HEK293 (cell line): Measurements from ENCODE around the gene BCAS3.

Experiments used
- CTCF ChIA-PET: fragments of 350-600 bp; formaldehyde crosslinking; extraction: SDS; loops from one replicate; lab custom pipeline; 2021; ENCODE audit warnings: antibody characterized with exemption; lab: Yijun Ruan, JAX
- POLR2A ChIA-PET: fragments of 300-600 bp; formaldehyde crosslinking; extraction: SDS; loops from one replicate; lab custom pipeline; 2020; ENCODE audit warnings: antibody characterized with exemption, inconsistent platforms; lab: Yijun Ruan, JAX
- H3K27ac ChIP-seq: fragments of 200-500 bp; sonication (Bioruptor generic); 2 replicates; pipeline ENCODE4 v1.5.1; 2014; ENCODE audit warnings: low read depth, low read length, control low read depth, inconsistent platforms; ENCODE audit errors: extremely low read depth
- H3K36me3 ChIP-seq, 2 experiments: fragments of 200-500 bp in 1 of 2; sonication (Bioruptor generic) in 1 of 2; 1 replicate in 1 of 2; 2 replicates in 1 of 2; pipeline ENCODE4 v1.5.1; 2014 to 2017; ENCODE audit warnings: inconsistent platforms in 2 of 2, low read length in 2 of 2; ENCODE audit not compliant: control insufficient read depth in 2 of 2, insufficient read depth in 1 of 2
- H3K4me1 ChIP-seq: fragments of 200-500 bp; sonication (Bioruptor generic); 2 replicates; pipeline ENCODE4 v1.5.1; 2014; ENCODE audit warnings: mild to moderate bottlenecking, low read length, inconsistent platforms; ENCODE audit not compliant: control insufficient read depth, insufficient read depth
- H3K4me3 ChIP-seq: 2 replicates; pipeline ENCODE4 v1.5.1; 2011; ENCODE audit warnings: low read depth, mild to moderate bottlenecking, control low read depth, low read length, moderate library complexity
- H3K9me3 ChIP-seq: fragments of 200-500 bp; sonication (Bioruptor generic); 2 replicates; pipeline ENCODE4 v1.5.1; 2014; ENCODE audit warnings: low read depth, low read length, inconsistent platforms; ENCODE audit not compliant: control insufficient read depth, insufficient read depth
- BCL11A ChIP-seq: fragments of 450-650 bp; formaldehyde crosslinking; IDR thresholded peaks from 2 replicates; pipeline ENCODE4 v1.5.1; 2016; ENCODE audit warnings: low read depth, missing biosample characterization, missing genetic modification characterization
- EGR2 ChIP-seq: fragments of 450-650 bp; formaldehyde crosslinking; IDR thresholded peaks from 2 replicates; pipeline ENCODE4 v1.5.1; 2016; ENCODE audit warnings: low read depth, missing biosample characterization, missing genetic modification characterization
- GLIS1 ChIP-seq: fragments of 450-650 bp; formaldehyde crosslinking; IDR thresholded peaks from 2 replicates; pipeline ENCODE4 v1.5.1; 2016; ENCODE audit warnings: missing biosample characterization, missing genetic modification characterization
- GLIS2 ChIP-seq: fragments of 450-650 bp; formaldehyde crosslinking; IDR thresholded peaks from 2 replicates; pipeline ENCODE4 v1.5.1; 2016; ENCODE audit warnings: missing biosample characterization, missing genetic modification characterization
- KLF7 ChIP-seq: fragments of 450-650 bp; formaldehyde crosslinking; IDR thresholded peaks from 2 replicates; pipeline ENCODE4 v1.5.1; 2016; ENCODE audit warnings: missing biosample characterization, missing genetic modification characterization, borderline replicate concordance
- KLF9 ChIP-seq: fragments of 450-650 bp; formaldehyde crosslinking; IDR thresholded peaks from 2 replicates; pipeline ENCODE4 v1.5.1; 2016; ENCODE audit warnings: missing biosample characterization, missing genetic modification characterization, low read depth
- MEIS1 ChIP-seq: sonication (generic); formaldehyde crosslinking; IDR thresholded peaks from 2 replicates; pipeline ENCODE4 v1.8.1; 2022; ENCODE audit warnings: missing genetic modification reagents, mild to moderate bottlenecking, borderline replicate concordance
- MYNN ChIP-seq: fragments of 450-650 bp; formaldehyde crosslinking; IDR thresholded peaks from 2 replicates; pipeline ENCODE4 v1.5.1; 2016; ENCODE audit warnings: missing biosample characterization, missing genetic modification characterization, borderline replicate concordance
- PRDM1 ChIP-seq: fragments of 450-650 bp; formaldehyde crosslinking; IDR thresholded peaks from 2 replicates; pipeline ENCODE4; 2016; ENCODE audit warnings: missing biosample characterization, missing genetic modification characterization
- ZIC2 ChIP-seq: fragments of 450-650 bp; formaldehyde crosslinking; IDR thresholded peaks from 2 replicates; pipeline ENCODE4 v1.5.1; 2016; ENCODE audit warnings: missing biosample characterization, missing genetic modification characterization
- ZNF10 ChIP-seq: fragments of 450-650 bp; formaldehyde crosslinking; IDR thresholded peaks from 2 replicates; pipeline ENCODE4 v1.5.1; 2017; ENCODE audit warnings: missing biosample characterization, missing genetic modification characterization
- ZNF133 ChIP-seq: fragments of 450-650 bp; formaldehyde crosslinking; IDR thresholded peaks from 2 replicates; pipeline ENCODE4 v1.5.1; 2016; ENCODE audit warnings: missing biosample characterization, missing genetic modification characterization
- ZNF24 ChIP-seq: fragments of 450-650 bp; formaldehyde crosslinking; IDR thresholded peaks from 2 replicates; pipeline ENCODE4 v1.5.1; 2016; ENCODE audit warnings: missing biosample characterization, missing genetic modification characterization
- ZNF248 ChIP-seq: fragments of 450-650 bp; formaldehyde crosslinking; IDR thresholded peaks from 2 replicates; pipeline ENCODE4 v1.5.1; 2017; ENCODE audit warnings: missing biosample characterization, missing genetic modification characterization
- ZNF292 ChIP-seq: fragments of 450-650 bp; formaldehyde crosslinking; IDR thresholded peaks from 2 replicates; pipeline ENCODE4 v1.5.1; 2016; ENCODE audit warnings: low read depth, missing biosample characterization, missing genetic modification characterization, borderline replicate concordance
- ZNF341 ChIP-seq: fragments of 450-650 bp; formaldehyde crosslinking; IDR thresholded peaks from 2 replicates; pipeline ENCODE4; 2016; ENCODE audit warnings: low read depth, missing biosample characterization, missing genetic modification characterization
- ZNF366 ChIP-seq: fragments of 450-650 bp; formaldehyde crosslinking; conservative IDR thresholded peaks from 2 replicates; pipeline ENCODE4 v1.5.1; 2016; ENCODE audit warnings: missing biosample characterization, missing genetic modification characterization
- ZNF391 ChIP-seq: fragments of 450-650 bp; formaldehyde crosslinking; IDR thresholded peaks from 2 replicates; pipeline ENCODE4 v1.5.1; 2016; ENCODE audit warnings: low read depth, missing biosample characterization, missing genetic modification characterization, borderline replicate concordance
- ZNF423 ChIP-seq: fragments of 450-650 bp; formaldehyde crosslinking; IDR thresholded peaks from 2 replicates; pipeline ENCODE4 v1.5.1; 2016; ENCODE audit warnings: missing biosample characterization, missing genetic modification characterization
- ZNF510 ChIP-seq: fragments of 450-650 bp; formaldehyde crosslinking; IDR thresholded peaks from 2 replicates; pipeline ENCODE4 v1.5.1; 2018; ENCODE audit warnings: mild to moderate bottlenecking, missing genetic modification characterization, missing biosample characterization; ENCODE audit not compliant: insufficient replicate concordance
- ZNF529 ChIP-seq: fragments of 450-650 bp; formaldehyde crosslinking; IDR thresholded peaks from 2 replicates; pipeline ENCODE4 v1.5.1; 2017; ENCODE audit warnings: missing genetic modification characterization, missing biosample characterization; ENCODE audit not compliant: insufficient replicate concordance
- ZNF596 ChIP-seq: fragments of 450-650 bp; IDR thresholded peaks from 2 replicates; pipeline ENCODE4 v1.5.0; 2018; ENCODE audit warnings: missing biosample characterization, mild to moderate bottlenecking, missing genetic modification characterization, moderate library complexity
- ZNF623 ChIP-seq: fragments of 450-650 bp; formaldehyde crosslinking; IDR thresholded peaks from 2 replicates; pipeline ENCODE4 v1.5.1; 2016; ENCODE audit warnings: missing biosample characterization, missing genetic modification characterization
- ZNF747 ChIP-seq: fragments of 450-650 bp; formaldehyde crosslinking; IDR thresholded peaks from 2 replicates; pipeline ENCODE4 v1.5.1; 2016; ENCODE audit warnings: missing biosample characterization, missing genetic modification characterization
- TF ChIP-seq, protein P1 (sequence below): fragments of 450-650 bp; formaldehyde crosslinking; IDR thresholded peaks from 2 replicates; pipeline ENCODE4 v1.5.1; 2016; ENCODE audit warnings: missing biosample characterization, missing genetic modification characterization

BCAS3 gene

DNA sequence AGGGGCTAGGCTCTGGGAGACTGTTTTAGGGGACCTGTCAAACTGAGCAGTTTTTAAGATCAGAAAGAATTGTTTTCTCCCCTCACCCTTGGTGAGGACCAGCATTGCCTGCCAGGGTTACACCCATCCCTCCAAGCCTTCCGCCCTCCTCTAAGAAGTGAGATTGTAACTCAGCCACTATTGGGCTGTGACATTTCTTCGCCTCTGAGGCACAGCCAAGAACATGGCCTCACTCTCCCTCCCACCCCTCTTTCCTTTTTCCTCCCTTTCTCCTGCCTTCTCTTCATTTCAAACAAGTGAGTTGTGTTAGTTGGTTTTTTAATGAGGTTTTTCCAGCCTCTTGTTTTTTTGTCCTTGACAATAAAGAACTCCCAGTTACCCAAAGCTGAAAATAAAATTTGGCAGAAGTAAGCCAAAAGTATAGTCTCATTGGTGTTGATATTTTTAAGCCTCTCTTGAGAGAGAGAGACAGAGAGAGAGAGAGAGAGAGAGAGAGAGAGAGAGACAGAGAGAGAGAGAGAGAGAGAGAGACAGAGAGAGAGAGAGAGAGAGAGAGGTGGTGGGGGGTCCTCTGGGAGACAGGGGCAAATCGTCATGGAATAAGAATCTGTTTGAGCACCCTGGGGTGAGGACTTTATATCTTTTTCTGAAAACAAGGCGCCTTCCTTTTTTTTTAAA lies 644.8 kb downstream of the BCAS3 start:
- Histone ChIP-seq H3K27ac (no peak overlapping the region), H3K4me1 (peaks cover 12% of the 10 kb centered on the region), H3K9me3 (no peaks in the 10 kb centered on the region), H3K4me3 (no peak overlapping the region), H3K36me3 (no peaks in the 10 kb centered on the region)
- ChIA-PET POLR2A (no interaction called here), CTCF (interaction anchor here (0.6 to 0.7 kb wide), 2 partner anchors 68 to 229 kb away, joined by 3 read pairs; no protein-coding TSS in a partner anchor)
- TF ChIP-seq BCL11A (tag by site-specific recombination) = no peak
- no peak for TF ChIP-seq ZNF248 (tag by site-specific recombination)
- TF ChIP-seq ZNF292 (tag by site-specific recombination) = no peak
- TF ChIP-seq ZNF366 (tag by site-specific recombination) = peak; percentile 45; the same call in 1 of the 2 replicates
- TF ChIP-seq ZNF747 (tag by site-specific recombination) = no peak
- TF ChIP-seq PRDM1 (tag by site-specific recombination) = 0 out of 2 replicates have a peak, but pooled peaks have one; percentile 58
- TF ChIP-seq ZNF341 (tag by site-specific recombination) = no peak
- TF ChIP-seq ZNF423 (tag by site-specific recombination) = 0 out of 2 replicates have a peak, but pooled peaks have one; percentile 38
- peak; percentile 100 for TF ChIP-seq ZNF596 (tag by site-specific recombination)
- TF ChIP-seq ZIC2 (tag by site-specific recombination) = peak; percentile 35
- TF ChIP-seq ZNF133 (tag by site-specific recombination) = no peak
- no peak for TF ChIP-seq ZNF623 (tag by site-specific recombination)

DNA sequence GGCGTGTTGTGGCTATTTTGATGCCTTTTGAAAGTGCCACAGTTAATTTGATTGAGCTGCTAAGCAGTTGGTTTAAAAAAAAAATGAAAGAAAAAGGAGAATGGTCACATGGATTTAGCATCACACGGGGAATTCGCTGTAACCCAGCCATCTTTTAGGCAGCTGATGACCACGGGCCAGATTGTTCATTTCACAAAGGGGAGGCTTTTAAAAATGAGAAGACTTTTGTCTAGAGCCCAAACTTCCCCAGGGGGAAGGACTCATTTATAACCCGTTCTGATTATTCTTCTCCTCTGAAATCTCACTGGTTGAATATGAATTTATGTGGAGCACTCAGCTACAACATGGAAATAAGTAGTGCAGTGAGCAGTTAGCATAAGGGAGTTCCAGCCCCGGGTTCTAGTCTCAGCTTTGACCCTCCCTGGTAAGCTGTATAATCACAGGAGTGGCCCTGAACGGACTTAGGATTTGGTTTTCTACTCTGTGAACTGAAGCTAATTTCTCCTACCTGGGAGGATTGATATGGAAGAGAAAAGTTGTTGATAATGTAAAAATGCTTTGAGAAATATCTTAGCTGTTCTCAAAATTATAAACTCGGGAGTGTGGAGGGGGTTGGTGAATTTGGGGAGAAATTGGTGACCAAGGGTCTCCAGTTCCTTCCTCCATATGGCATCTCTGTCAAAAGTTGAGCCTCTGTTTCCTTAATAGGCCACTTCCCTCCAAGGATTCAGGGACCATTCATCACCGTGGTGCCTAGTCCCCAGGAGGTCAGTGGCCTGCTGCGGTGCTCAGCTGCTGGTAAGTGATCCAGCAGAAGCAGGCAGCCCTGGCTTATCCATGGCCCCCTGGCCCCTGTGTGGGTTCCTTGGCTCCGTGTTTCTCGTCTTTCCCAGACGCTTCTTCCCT lies 645.6 kb downstream of the BCAS3 start:
- no peaks in the 10 kb centered on the region for H3K36me3 ChIP-seq
- no peaks in the 10 kb centered on the region for H3K9me3 ChIP-seq
- peaks cover 12% of the 10 kb centered on the region for H3K4me1 ChIP-seq
- H3K4me3 ChIP-seq = no peak overlapping the region
- TF ChIP-seq ZNF10 (tag by site-specific recombination) (no peak), GLIS2 (tag by site-specific recombination) (peak; percentile 28; the same call in 1 of the 2 replicates), KLF9 (no peak), KLF7 (no peak), GLIS1 (tag by site-specific recombination) (peak; percentile 79), ZNF423 (tag by site-specific recombination) (peak; percentile 70), ZIC2 (tag by site-specific recombination) (peak; percentile 94)
- CTCF ChIA-PET = interaction anchor here (0.6 to 0.8 kb wide), 3 partner anchors 79 to 602 kb away, joined by 3 to 4 read pairs (median 3); no protein-coding TSS in a partner anchor
- POLR2A ChIA-PET = interaction anchor here (0.9 kb wide), 1 partner anchor 10 kb away, joined by 3 read pairs; no protein-coding TSS in a partner anchor
- H3K27ac ChIP-seq = no peak overlapping the region

GRCh38 chr17:61323909-61324868 lies 646.5 kb downstream of the BCAS3 start:
- Histone ChIP-seq H3K36me3 (no peaks in the 10 kb centered on the region), H3K4me3 (no peak overlapping the region), H3K27ac (no peak overlapping the region), H3K9me3 (no peaks in the 10 kb centered on the region), H3K4me1 (peaks cover 12% of the 10 kb centered on the region)
- ChIA-PET POLR2A (interaction anchor here (0.9 kb wide), 1 partner anchor 11 kb away, joined by 3 read pairs; no protein-coding TSS in a partner anchor), CTCF (interaction anchor here (0.6 to 0.8 kb wide), 2 partner anchors 78 to 603 kb away, joined by 3 to 4 read pairs; no protein-coding TSS in a partner anchor)
- TF ChIP-seq ZNF341 (tag by site-specific recombination) = no peak
- no peak for TF ChIP-seq ZNF529 (tag by site-specific recombination)
- no peak for TF ChIP-seq ZNF391
- no peak for TF ChIP-seq MYNN (tag by site-specific recombination)
- no peak for TF ChIP-seq ZNF24 (tag by site-specific recombination)
- TF ChIP-seq MEIS1 (CRISPR knock-in tag) = no peak
- TF ChIP-seq ZNF510 (tag by site-specific recombination) = no peak
- TF ChIP-seq, protein P1, sequence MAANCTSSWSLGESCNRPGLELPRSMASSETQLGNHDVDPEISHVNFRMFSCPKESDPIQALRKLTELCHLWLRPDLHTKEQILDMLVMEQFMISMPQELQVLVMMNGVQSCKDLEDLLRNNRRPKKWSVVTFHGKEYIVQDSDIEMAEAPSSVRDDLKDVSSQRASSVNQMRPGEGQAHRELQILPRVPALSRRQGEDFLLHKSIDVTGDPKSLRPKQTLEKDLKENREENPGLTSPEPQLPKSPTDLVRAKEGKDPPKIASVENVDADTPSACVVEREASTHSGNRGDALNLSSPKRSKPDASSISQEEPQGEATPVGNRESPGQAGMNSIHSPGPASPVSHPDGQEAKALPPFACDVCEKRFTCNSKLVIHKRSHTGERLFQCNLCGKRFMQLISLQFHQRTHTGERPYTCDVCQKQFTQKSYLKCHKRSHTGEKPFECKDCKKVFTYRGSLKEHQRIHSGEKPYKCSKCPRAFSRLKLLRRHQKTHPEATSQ (tag by site-specific recombination) = no peak
- no peak for TF ChIP-seq ZNF133 (tag by site-specific recombination)
- TF ChIP-seq EGR2 (tag by site-specific recombination) = no peak
